Measurements from ENCODE around the gene COL4A1.

DNA sequence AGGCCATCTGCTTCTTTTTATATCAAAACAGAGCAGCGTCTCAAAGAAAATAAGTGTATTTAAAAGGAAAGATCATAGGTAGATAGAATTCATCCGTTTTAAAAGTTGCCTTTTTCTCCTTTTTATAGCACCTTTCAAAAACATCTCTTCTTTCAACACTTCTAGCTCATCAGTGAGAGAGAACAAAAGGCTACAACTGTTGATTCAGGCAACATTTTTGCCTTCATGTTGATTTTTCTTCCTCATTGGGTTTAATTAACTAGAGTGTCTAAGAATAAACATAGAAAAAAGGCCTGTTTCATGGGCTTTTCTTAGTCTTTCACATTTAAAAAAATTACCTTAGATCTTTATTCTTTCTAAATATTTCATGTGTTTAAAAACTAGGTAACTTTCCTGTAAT lies 13.7 kb upstream of the COL4A1 start:
- TF ChIP-seq POLR2A (IDR thresholded peaks at IDR 0.05; ENCODE audit: low read length), result no peak
- TF ChIP-seq GATA1 (IDR thresholded peaks at IDR 0.05; ENCODE audit: low read depth, low read length), result no peak
